Right cardiac atrium (tissue), 5 donors: ENCODE measurements around the gene SSBP1. TPM values are rescaled to one million over a fixed set of nuclear protein-coding genes. Genes with fewer than 3 reads are reported as not detected.

Experiments used
- ATAC-seq, 2 donors: fragments of 200-7000 bp; cut with Tn5 transposase; one replicate each; pipeline versions ENCODE4 v1.8.0 to v1.9.1; 2020; ENCODE audit warnings: moderate library complexity in 2 of 2, mild to moderate bottlenecking in 1 of 2
- DNase-seq, 3 donors: peaks; one replicate each; pipeline ENCODE4 v3.0.0-alpha.2; 2020
- H3K27ac ChIP-seq: one replicate; pipeline ENCODE4 v1.5.1; 2013; ENCODE audit warnings: mild to moderate bottlenecking, low read length, control low read depth, moderate library complexity
- H3K27me3 ChIP-seq: one replicate; pipeline ENCODE4 v1.6.1; 2013; ENCODE audit not compliant: control insufficient read depth, insufficient read depth
- H3K4me1 ChIP-seq: one replicate; pipeline ENCODE4 v1.6.1; 2013; ENCODE audit warnings: low read length; ENCODE audit not compliant: control insufficient read depth, insufficient read depth
- H3K4me3 ChIP-seq: one replicate; pipeline ENCODE4 v1.5.1; 2013; ENCODE audit warnings: low read length, control low read depth
- H3K9me3 ChIP-seq: one replicate; pipeline ENCODE4 v1.6.1; 2013; ENCODE audit warnings: low read length; ENCODE audit not compliant: control insufficient read depth
- WGBS: extraction: QIAGEN DNeasy Blood & Tissue Kit; methylation state at CpG from one replicate; pipeline ENCODE4 v1.1.7; 2013; 5-methylcytosine and 5-hydroxymethylcytosine counted together
- intact Hi-C, 4 donors: fragments of 100-400 bp; cut with DNase I; formaldehyde crosslinking; loops; one replicate each; pipeline versions ENCODE4 v1.11.0 to v1.14.0; 2022 to 2023
- polyA plus RNA-seq: library from polyadenylated mRNA; stranded (reverse); fragments of 200-250 nt; gene quantifications from one replicate; pipeline ENCODE4 v1.2.3, GENCODE V29; 2013
- total RNA-seq, 4 donors: library from RNA; stranded (reverse); fragmentation: NEBNext Ultra II Directional; extraction: Animal tissue kit (Norgen Biotek cat#: 25700); gene quantifications; one replicate each; pipeline ENCODE4 v1.2.1, GENCODE V29; 2021
- donor health status: healthy with polysubstance abuse.
- donor health status: DM: no; HTN: yes; CAD: no.
- donor health status: DM: no; HTN: no; CAD: no.
- donor health status: DM: no; HTN: yes; CAD: no; lungs with severe emphysema.
- donor health status: DM: yes; HTN: yes; CAD: no.

Gene SSBP1
- total and polyA plus RNA-seq, 5 donors: 91.0 to 231 (median 97.0) TPM

- Histone ChIP-seq H3K4me3 (no peak overlapping the region), H3K9me3 (no peaks in the 10 kb centered on the region), H3K27me3 (no peaks in the 10 kb centered on the region), H3K27ac (no peak overlapping the region), H3K4me1 (no peaks in the 10 kb centered on the region)
- DNase-seq: no peak
- intact Hi-C loops: no loop called here
- 87% methylated on average over 4 of the region's 4 CpGs for WGBS
- ATAC-seq: no peak
Measured at GRCh38 chr7:141709749-141710148, 28.4 kb upstream of the SSBP1 start.

DNA sequence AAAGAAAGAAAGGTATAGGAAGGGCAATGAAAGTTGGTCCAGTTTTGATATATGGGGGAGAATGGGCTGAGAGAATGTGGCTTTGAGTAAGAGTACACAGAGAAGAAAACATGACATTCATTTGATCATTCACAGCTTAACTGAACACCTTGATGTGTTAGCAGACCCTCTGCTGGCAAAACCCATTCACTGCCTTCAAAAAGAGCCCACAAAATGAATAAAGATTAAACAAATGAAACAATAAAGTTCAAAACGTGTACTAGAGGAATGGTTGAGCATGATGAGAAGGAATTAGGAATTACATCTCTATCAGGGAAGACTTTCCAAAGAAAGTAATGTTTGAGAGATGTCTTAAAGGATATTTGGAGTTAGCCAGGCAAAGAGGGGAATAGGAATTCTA, 27.9 kb upstream of the SSBP1 start:
- WGBS: 56% methylated on average over 1 of the region's 1 CpG
- Histone ChIP-seq H3K27me3 (no peaks in the 10 kb centered on the region), H3K4me1 (no peaks in the 10 kb centered on the region), H3K9me3 (no peaks in the 10 kb centered on the region), H3K4me3 (no peak overlapping the region), H3K27ac (no peak overlapping the region)
- intact Hi-C loops: no loop called here
- DNase-seq (no peak), ATAC-seq (no peak)

DNA sequence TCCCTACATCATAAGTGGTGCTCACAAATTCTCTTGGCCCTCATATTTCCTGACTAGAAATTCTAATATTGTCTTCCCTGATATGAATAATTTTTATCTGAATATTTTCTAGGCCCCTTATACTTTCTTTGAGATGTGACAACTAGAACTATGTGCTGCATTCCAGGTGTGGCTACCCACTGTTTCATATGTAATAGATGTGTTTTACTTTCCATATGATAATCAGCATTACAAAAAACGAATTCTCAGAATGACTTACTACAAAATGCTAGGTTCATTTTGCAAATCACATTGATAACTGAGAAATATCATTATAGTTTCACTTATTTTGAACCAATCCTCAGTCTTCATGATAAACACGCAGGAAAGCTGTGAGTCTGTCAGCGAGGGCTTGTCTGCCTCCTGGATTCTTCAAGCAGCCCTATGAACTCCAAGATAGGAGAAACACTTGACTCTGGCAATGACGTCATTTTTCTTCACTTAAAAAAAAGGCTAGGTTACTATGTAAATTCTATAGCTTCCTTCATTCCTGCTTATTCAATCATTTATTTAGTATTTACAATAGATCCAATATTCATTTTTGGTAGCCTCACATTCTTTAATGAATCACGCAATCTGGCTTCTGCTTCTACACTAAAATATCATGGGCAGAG, 25.4 kb upstream of the SSBP1 start:
- DNase-seq (no peak), ATAC-seq (no peak)
- no peaks in the 10 kb centered on the region for H3K9me3 ChIP-seq
- intact Hi-C loops: no loop called here
- WGBS: 80% methylated on average over 5 of the region's 5 CpGs
- H3K4me3 ChIP-seq: no peak overlapping the region
- H3K4me1 ChIP-seq: no peaks in the 10 kb centered on the region
- H3K27ac ChIP-seq: no peak overlapping the region
- H3K27me3 ChIP-seq: no peaks in the 10 kb centered on the region

DNA sequence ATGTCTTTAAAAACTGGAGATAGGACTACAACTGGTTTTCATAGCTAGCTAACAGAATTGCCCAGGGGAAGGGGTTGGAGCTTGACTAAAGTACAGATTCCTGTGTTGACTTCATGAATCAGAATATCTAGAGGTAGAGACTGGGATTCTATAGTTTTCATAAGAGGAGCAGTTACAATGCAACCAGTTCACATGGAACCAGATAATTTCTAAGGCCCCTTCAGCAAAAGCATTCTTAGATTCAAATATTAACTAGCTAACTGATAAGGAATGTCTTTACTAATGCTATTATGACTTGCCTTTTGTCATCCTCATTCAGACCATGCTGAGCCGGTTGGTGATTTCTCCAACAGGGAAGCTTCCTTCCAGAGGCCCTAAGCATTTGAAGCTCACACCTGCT, 24.3 kb upstream of the SSBP1 start:
- H3K4me1 ChIP-seq: no peaks in the 10 kb centered on the region
- intact Hi-C loops: no loop called here
- H3K27me3 ChIP-seq: no peaks in the 10 kb centered on the region
- H3K9me3 ChIP-seq: no peaks in the 10 kb centered on the region
- DNase-seq (no peak), ATAC-seq (no peak)
- no peak overlapping the region for H3K27ac ChIP-seq
- H3K4me3 ChIP-seq: no peak overlapping the region
- 85% methylated on average over 1 of the region's 1 CpG for WGBS

DNA sequence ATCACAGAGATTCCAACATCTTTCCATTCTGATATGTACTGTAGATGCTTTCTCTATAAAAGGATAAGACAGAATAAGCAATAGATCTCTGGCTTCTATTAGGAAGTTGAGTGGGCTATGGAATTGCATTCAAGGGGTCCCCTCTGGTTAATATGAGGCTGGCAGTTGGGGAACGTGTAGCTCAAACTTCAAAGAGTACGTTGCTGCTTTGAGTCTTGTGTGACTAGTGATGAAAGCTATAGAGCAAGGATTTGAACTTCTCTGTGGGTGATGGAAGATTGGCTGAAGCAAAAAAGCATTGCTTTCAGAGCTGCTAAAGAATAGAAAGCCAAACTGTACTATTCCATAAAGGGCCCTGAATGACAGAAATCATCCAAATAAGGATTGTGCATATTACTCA, 23.6 kb upstream of the SSBP1 start:
- H3K4me3 ChIP-seq: no peak overlapping the region
- H3K9me3 ChIP-seq: no peaks in the 10 kb centered on the region
- intact Hi-C loops: no loop called here
- WGBS: 79% methylated on average over 2 of the region's 2 CpGs
- H3K27me3 ChIP-seq: no peaks in the 10 kb centered on the region
- H3K27ac ChIP-seq: no peak overlapping the region
- DNase-seq (no peak), ATAC-seq (no peak)
- no peaks in the 10 kb centered on the region for H3K4me1 ChIP-seq

GRCh38 chr7:141715018-141715417, 23.1 kb upstream of the SSBP1 start:
- no peak overlapping the region for H3K27ac ChIP-seq
- no peak overlapping the region for H3K4me3 ChIP-seq
- no peaks in the 10 kb centered on the region for H3K9me3 ChIP-seq
- WGBS: 71% methylated on average over 4 of the region's 4 CpGs
- H3K27me3 ChIP-seq: no peaks in the 10 kb centered on the region
- DNase-seq (no peak), ATAC-seq (no peak)
- intact Hi-C loops: no loop called here
- no peaks in the 10 kb centered on the region for H3K4me1 ChIP-seq

DNA sequence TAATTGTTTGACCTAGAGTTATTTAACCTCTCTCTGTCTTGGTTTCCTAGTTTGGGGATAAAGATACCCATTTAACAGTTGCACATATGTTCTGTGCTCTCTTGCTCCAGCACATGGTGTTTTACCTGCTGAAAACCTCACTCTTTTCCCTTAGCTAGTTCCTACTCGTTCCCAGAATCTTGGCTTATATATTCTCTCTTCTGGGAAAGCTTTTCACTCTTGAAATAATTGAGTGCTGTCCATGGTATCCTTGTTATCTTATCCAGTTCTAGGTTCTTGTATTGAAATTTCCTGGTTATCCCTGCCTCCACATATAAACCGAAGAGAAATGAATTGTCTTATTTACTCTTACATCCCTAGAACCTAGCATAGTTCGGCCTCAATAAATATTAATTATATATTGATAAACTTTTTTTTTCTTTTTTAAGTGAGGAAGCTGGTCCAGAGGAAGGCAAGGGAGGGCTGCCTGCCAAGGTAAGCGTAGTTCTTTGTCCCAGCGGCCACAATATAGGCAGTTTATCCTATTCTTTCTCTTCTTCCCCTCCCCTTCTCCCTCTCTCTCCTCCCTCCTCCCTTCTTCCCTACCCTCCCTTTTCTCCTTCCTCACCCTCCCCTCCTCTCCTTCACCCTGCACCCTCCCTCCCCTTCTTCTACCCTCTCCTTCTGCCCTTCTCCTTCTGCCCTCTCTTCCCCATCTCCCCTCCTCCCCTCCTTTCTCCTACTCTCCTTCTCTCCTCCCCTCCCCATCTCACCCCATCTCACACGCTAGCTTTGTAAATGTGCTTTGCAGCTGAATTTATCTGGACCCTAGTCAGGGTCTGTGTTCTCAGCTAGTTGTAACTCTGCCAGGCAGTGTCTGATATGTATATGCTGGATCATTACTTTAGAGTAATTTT, 22.1 kb upstream of the SSBP1 start:
- H3K27me3 ChIP-seq: no peaks in the 10 kb centered on the region
- ATAC-seq (no peak), DNase-seq (no peak)
- H3K4me3 ChIP-seq: no peak overlapping the region
- no peaks in the 10 kb centered on the region for H3K4me1 ChIP-seq
- intact Hi-C loops: no loop called here
- H3K9me3 ChIP-seq: no peaks in the 10 kb centered on the region
- 59% methylated on average over 6 of the region's 6 CpGs for WGBS
- H3K27ac ChIP-seq: no peak overlapping the region

DNA sequence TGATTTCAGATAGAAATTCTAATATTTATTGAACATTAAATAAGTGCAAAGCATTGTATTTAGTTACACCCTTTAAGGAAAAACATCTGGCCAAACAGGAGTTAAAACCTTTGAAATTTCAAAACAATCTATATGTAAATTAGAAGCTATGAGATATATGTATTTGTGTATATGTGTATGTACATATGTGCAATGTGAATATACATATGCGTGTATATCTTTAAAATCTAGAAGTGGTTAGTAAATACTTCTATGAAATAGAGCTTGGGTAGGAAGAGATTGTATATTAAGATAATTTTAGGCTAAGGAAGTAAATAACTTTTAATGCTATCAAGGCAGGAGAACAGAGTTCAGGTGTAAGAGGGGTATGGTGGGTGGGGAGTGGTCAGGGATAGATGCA, 20.7 kb upstream of the SSBP1 start:
- Histone ChIP-seq H3K4me3 (no peak overlapping the region), H3K4me1 (no peaks in the 10 kb centered on the region), H3K9me3 (no peaks in the 10 kb centered on the region), H3K27ac (no peak overlapping the region), H3K27me3 (no peaks in the 10 kb centered on the region)
- DNase-seq: no peak
- intact Hi-C loops: no loop called here
- WGBS: 96% methylated on average over 1 of the region's 1 CpG
- no peak for ATAC-seq

GRCh38 chr7:141722529-141722928, 15.6 kb upstream of the SSBP1 start:
- H3K4me3 ChIP-seq: no peak overlapping the region
- no peaks in the 10 kb centered on the region for H3K4me1 ChIP-seq
- H3K27me3 ChIP-seq: no peaks in the 10 kb centered on the region
- ATAC-seq: no peak
- no peaks in the 10 kb centered on the region for H3K9me3 ChIP-seq
- 85% methylated on average over 2 of the region's 2 CpGs for WGBS
- no peak for DNase-seq
- H3K27ac ChIP-seq: no peak overlapping the region
- intact Hi-C loops: no loop called here

DNA sequence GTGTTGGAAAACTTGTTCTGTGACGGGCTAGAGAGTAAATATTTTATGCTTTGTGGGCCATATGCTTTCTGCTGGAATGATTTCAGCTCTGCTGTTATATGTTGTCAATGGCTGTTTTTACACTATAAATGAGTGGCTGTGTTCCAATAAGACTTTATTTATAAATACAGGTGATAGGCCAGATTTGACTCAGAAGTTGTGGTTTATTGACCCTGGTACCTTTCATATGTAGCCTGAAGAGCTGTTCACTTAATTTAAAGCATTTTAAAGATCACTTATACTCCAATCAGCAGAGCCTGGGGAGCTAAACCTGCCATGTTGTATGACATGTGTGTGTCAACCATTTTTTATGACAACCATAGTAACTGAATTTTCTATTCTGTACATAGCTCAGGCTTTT, 9.1 kb upstream of the SSBP1 start:
- intact Hi-C loops: no loop called here
- Histone ChIP-seq H3K9me3 (no peaks in the 10 kb centered on the region), H3K4me1 (no peaks in the 10 kb centered on the region), H3K27ac (no peak overlapping the region), H3K4me3 (no peak overlapping the region), H3K27me3 (no peaks in the 10 kb centered on the region)
- DNase-seq (no peak), ATAC-seq (no peak)
- 90% methylated on average over 1 of the region's 1 CpG for WGBS

DNA sequence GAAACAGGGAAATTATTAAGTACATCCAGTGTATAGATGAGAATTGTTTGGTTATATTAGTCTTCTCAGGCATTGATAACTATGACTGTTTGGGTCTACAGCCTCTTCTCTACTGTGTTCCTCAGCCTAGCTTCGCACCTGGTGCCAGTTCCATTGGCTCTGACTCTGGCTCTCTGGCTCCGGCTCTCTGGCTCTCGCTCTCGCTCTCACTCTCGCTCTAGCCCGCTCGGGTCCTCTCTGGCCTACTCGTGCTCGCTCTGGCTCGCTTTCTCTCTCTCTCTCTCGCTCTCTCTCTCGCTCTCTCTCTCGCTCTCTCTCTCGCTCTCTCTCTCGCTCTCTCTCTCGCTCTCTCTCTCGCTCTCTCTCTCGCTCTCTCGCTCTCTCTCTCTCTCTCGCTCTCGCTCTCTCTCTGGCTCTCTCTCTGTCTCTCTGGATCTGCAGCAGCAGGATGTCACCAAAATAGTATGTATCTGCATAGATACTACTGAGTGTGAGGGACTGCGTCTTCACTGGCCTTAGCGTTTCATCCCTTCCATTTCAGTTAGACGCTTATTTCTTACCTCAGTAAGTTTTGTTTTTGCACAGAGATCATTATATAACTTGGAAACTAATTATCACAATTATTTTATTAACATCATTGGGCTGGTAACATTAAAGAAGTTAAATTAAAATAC, 6.5 kb upstream of the SSBP1 start:
- H3K27me3 ChIP-seq: no peaks in the 10 kb centered on the region
- no peaks in the 10 kb centered on the region for H3K9me3 ChIP-seq
- intact Hi-C loops: no loop called here
- peak in 2 of 3 donors; percentile 36 to 58 for DNase-seq
- 72% methylated on average over 24 of the region's 24 CpGs for WGBS
- peak; percentile 20 to 71 for ATAC-seq
- H3K4me3 ChIP-seq: no peak overlapping the region
- H3K27ac ChIP-seq: peak overlapping the region; percentile 27
- no peaks in the 10 kb centered on the region for H3K4me1 ChIP-seq
